ENCODE results near the gene RUNX3.
"Not testable (repeated sequence)": the region's sequence is repeated elsewhere in the genome, so short reads cannot be mapped to it uniquely, and the experiment has no call there.

The RUNX3 gene

GRCh38 chr1:24930260-24931145 is at the start of gene RUNX3:
Gene RUNX3, minus strand, starts transcription at chr1:24930276. Its CDS starts 408 bp downstream, at chr1:24929868.
- peak; percentile 81 to 88 (median 87) for DNase-seq (ENCODE audit: low read depth in 3 of 3)

GRCh38 chr1:24979232-24979631 is 49.2 kb upstream of the RUNX3 start:
- DNase-seq (ENCODE audit: low read depth in 3 of 3), result not testable (repeated sequence)

- no peak for DNase-seq (ENCODE audit: low read depth in 3 of 3)
Measured at GRCh38 chr1:24978383-24979032, 48.4 kb upstream of the RUNX3 start.

DNA sequence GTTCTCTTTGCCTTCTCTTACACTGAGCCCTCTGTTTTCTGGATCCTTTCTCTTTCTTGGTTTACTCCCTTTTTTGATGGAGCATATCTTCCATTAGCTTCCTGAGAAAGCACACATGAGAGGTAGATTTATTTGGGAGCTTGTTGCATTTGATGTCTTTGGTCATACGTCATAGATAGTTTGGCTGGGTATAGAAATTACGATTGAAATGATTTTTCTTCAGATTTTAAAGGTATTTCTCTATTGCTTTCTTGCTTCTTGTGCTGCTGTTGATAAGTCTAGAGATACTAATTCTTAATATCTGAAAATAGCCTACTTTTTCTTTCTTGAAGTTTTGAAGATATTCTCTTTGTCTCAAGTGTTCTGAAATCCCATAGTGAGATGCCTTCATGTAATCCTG is 45.3 kb upstream of the RUNX3 start:
- no peak for DNase-seq (ENCODE audit: low read depth in 3 of 3)

GRCh38 chr1:24973315-24973714 is 43.2 kb upstream of the RUNX3 start:
- no peak for DNase-seq (ENCODE audit: low read depth in 3 of 3)

DNA sequence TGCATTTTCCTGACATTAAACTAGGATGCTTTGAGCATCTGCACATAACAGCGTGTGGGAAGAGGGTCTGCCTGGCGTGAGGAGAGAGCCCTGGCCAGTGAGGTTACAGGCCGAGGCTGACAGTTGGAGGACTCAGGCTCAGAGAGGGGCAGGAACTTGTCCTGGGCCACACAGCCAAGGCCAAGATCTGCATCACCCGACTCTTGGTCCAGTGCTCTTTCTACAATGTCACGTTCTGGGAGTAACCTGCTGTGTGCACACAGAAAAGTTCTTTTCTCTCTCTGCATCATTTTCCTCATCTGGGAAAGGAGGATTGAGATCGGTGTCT is 42.8 kb upstream of the RUNX3 start:
- DNase-seq (ENCODE audit: low read depth in 3 of 3), result no peak

- DNase-seq (ENCODE audit: low read depth in 3 of 3), result no peak
Measured at GRCh38 chr1:24972221-24972914, 42.3 kb upstream of the RUNX3 start.

- no peak for DNase-seq (ENCODE audit: low read depth in 3 of 3)
Measured at GRCh38 chr1:24970926-24971875, 41.1 kb upstream of the RUNX3 start.

- no peak for DNase-seq (ENCODE audit: low read depth in 3 of 3)
Measured at GRCh38 chr1:24970399-24970753, 40.3 kb upstream of the RUNX3 start.

DNA sequence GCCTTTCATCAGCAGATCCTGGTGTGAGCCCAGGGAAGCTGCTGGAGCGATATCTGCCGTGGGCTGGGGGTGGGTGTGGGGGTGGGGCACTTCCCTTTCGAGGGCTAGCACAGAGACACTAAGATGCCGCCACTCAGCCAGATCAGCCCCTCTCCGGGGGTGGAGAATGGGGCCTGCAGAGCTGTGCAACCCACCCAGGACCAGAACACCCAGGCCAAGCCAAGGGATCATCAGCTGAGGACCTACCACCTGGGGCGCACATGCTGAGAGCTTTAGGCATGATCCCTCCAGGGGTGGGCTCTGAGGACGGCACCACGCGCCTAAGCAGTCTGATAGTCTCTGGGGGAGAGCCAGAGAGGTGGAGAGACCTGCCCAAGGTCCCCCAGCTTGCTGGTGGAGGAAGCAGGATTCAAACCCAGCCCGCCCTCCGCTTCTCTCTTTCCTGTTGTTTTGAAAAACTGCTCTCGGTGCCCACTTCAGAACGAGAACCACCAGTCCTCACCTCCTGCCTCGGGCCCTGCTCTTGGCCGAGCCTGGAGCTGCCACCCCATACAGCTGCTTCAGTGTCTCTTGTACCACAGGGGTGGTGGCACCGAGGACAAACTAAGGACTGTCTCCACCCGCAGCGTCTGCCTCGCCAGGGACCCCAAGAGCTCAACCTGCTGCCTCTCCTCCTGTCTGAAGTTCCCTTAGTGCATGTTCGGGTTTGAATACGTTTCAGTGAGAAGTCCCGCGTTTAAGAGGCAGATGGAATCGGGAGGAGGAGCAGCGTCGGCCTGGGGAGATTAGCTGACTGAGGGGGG is 39.7 kb upstream of the RUNX3 start:
- no peak for DNase-seq (ENCODE audit: low read depth in 3 of 3)

GRCh38 chr1:24968941-24969585 is 39.0 kb upstream of the RUNX3 start:
- no peak for DNase-seq (ENCODE audit: low read depth in 3 of 3)

DNA sequence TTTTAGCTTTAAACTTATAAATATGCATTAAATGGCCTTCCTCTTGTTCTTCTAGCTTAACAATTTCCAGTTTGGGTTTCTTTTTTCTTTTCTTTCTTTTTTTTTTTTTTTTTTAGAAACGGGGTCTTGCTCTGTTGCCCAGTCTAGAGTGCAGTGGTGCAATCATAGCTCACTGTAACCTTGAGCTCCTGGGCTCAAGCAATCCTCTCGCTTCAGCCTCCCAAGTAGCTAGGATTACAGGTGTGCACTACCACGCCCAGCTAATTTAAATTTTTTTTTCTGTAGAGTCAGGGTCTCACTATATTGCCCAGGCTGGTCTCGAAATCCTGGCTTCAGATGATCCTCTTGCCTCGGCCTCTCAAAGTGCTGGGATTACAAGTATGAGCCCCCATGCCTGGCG is 37.9 kb upstream of the RUNX3 start:
- no peak for DNase-seq (ENCODE audit: low read depth in 3 of 3)

DNA sequence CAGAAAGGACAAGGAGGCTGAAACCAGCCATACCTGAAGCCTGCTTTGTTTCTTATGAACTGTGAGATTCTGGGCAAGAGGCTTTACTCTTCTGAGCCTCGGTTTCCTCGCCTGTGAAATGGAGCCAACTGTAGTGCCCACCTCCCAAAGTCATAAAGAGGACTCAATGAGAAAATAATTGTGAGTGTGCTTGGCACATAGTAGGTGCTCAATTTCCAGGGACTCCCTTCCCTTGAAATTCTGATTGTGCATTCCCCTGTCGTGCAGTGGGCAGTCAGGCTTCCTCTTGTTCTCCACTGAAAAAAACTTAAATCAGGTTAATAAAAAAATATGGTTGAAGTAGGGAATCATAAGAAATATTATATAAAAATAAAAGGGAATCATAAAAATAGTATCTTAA is 37.5 kb upstream of the RUNX3 start:
- DNase-seq (ENCODE audit: low read depth in 3 of 3), result no peak

- DNase-seq (ENCODE audit: low read depth in 3 of 3), result peak in 2 of 3 experiments; percentile 30 to 43
Measured at GRCh38 chr1:24966724-24967346, 36.8 kb upstream of the RUNX3 start.

DNA sequence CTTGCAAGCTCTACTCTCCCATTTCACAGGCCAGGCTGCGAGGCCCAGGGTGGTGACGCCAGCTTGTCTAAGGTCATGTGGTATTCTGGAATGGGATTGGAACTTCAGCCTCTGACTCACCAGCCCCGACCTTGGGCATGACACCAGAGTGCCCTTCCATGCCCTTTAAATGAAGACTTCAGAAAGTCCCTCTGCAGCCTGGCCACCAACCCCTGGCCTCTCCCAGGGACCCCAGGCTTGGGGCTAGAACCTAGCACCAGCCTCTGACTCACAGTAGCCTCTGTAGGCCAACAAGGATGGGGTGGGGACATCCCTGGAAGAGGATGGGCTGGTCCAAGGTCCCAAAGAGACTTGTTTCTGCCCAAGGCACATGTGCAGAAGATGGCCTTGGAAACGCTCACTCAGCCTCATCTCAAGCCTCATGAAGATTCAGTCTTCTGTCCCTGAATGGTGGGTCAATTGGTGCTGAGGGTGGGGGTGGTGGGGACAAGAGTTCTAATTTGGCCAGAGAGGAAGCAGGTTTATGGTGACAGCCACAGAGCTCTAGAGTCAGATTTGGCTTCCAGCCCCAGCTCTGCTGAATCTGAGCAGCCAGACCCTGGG is 36.1 kb upstream of the RUNX3 start:
- DNase-seq (ENCODE audit: low read depth in 3 of 3), result no peak

GRCh38 chr1:24965571-24965930 is 35.5 kb upstream of the RUNX3 start:
- DNase-seq (ENCODE audit: low read depth in 3 of 3), result no peak

DNA sequence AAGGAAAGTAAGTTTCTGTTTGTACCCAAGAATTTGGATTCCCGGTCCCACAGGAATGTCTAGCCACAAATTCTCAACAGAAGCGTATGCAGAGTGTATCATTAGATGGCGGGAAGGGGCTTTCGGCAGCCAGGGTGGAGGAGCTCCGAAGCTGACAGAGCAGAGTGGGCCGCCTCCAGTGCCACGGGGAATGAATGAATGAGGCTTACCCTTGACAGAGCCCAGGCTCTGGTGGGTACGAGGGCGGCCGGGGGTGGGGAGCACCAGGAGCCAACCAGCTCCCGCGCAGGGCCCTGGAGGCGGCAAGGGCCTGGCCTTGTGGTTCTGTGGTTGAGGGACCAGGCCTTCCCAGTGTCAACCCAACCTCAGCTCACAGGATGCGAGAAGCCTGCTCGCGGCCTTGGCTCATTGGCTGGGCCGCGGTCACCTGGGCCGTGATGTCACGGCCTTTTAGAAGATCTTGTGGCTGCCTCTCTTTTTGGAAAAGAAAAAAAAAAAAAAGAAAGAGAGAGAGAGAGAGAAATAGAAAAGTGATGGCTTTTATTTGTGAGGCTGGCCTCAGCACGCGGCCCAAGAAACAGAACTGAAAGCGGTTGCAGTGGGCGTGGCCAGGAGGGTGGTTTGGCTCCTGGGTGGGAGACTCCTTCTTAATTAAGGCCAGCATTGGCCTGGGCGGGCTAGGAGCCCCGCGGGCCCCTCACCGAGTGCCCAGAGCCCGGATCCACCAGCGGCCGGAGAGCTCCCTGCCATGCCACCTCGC is 34.9 kb upstream of the RUNX3 start:
- DNase-seq (ENCODE audit: low read depth in 3 of 3), result peak; percentile 65 to 82 (median 76)

- no peak for DNase-seq (ENCODE audit: low read depth in 3 of 3)
Measured at GRCh38 chr1:24963943-24964693, 34.0 kb upstream of the RUNX3 start.

Measured in stimulated activated CD4-positive, alpha-beta T cell treated with anti-CD3 and anti-CD28 coated beads, TNF-alpha, amount 100 ng/mL, for 4 hours (primary cell).